HepG2 (cell line): ENCODE results near the gene DNASE1. TPM values are rescaled to one million over a fixed set of nuclear protein-coding genes. Genes with fewer than 3 reads are reported as not detected.

Source experiments
- ESRRA ChIP-seq: sonication (generic); formaldehyde crosslinking; IDR thresholded peaks from 2 replicates; pipeline ENCODE4 v1.5.1; 2020; ENCODE audit warnings: mild to moderate bottlenecking, low read depth, missing genetic modification reagents
- KDM2A ChIP-seq: sonication (generic); formaldehyde crosslinking; IDR thresholded peaks from 2 replicates; pipeline ENCODE4 v1.4.0; 2020; ENCODE audit warnings: low read depth, missing genetic modification reagents, borderline replicate concordance
- RELA ChIP-seq: sonication (generic); formaldehyde crosslinking; IDR thresholded peaks from 2 replicates; pipeline ENCODE4 v1.4.0; 2020; ENCODE audit warnings: missing genetic modification reagents
- SIX1 ChIP-seq: sonication (generic); formaldehyde crosslinking; IDR thresholded peaks from 2 replicates; pipeline ENCODE4 v1.4.0; 2020; ENCODE audit warnings: missing genetic modification reagents, borderline replicate concordance
- SMAD9 ChIP-seq: sonication (generic); formaldehyde crosslinking; IDR thresholded peaks from 2 replicates; pipeline ENCODE4 v1.5.1; 2020; ENCODE audit warnings: mild to moderate bottlenecking, missing genetic modification reagents
- SP140L ChIP-seq: sonication (generic); formaldehyde crosslinking; IDR thresholded peaks from 2 replicates; pipeline ENCODE4 v1.4.0; 2020; ENCODE audit warnings: missing genetic modification reagents, borderline replicate concordance
- YEATS2 ChIP-seq: sonication (generic); formaldehyde crosslinking; IDR thresholded peaks from 2 replicates; pipeline ENCODE4 v1.4.0; 2020; ENCODE audit warnings: missing genetic modification reagents, borderline replicate concordance
- ZFP62 ChIP-seq: sonication (generic); formaldehyde crosslinking; IDR thresholded peaks from 2 replicates; pipeline ENCODE4 v1.4.0; 2020; ENCODE audit warnings: missing genetic modification reagents
- ZNF136 ChIP-seq: sonication (generic); formaldehyde crosslinking; IDR thresholded peaks from 2 replicates; pipeline ENCODE4 v1.8.1; 2022; ENCODE audit warnings: low read depth, mild to moderate bottlenecking, moderate library complexity, missing genetic modification reagents
- ZNF180 ChIP-seq: sonication (generic); formaldehyde crosslinking; IDR thresholded peaks from 2 replicates; pipeline ENCODE4 v1.4.0; 2020; ENCODE audit warnings: low read depth, missing genetic modification reagents, borderline replicate concordance
- ZNF225 ChIP-seq: sonication (generic); formaldehyde crosslinking; IDR thresholded peaks from 2 replicates; pipeline ENCODE4 v1.4.0; 2020; ENCODE audit warnings: mild to moderate bottlenecking, missing genetic modification reagents
- ZNF235 ChIP-seq: sonication (generic); formaldehyde crosslinking; IDR thresholded peaks from 2 replicates; pipeline ENCODE4 v1.8.1; 2023; ENCODE audit warnings: mild to moderate bottlenecking, missing genetic modification reagents, borderline replicate concordance
- ZNF251 ChIP-seq: sonication (generic); formaldehyde crosslinking; IDR thresholded peaks from 2 replicates; pipeline ENCODE4 v1.9.0; 2021; ENCODE audit warnings: mild to moderate bottlenecking, missing genetic modification reagents
- ZNF296 ChIP-seq: sonication (generic); formaldehyde crosslinking; conservative IDR thresholded peaks from 2 replicates; pipeline ENCODE4 v1.5.0; 2020; ENCODE audit warnings: mild to moderate bottlenecking, missing genetic modification reagents
- ZNF737 ChIP-seq: sonication (generic); formaldehyde crosslinking; IDR thresholded peaks from 2 replicates; pipeline ENCODE4 v1.5.0; 2020; ENCODE audit warnings: missing genetic modification reagents, mild to moderate bottlenecking, borderline replicate concordance
- ZNF780A ChIP-seq: sonication (generic); formaldehyde crosslinking; IDR thresholded peaks from 2 replicates; pipeline ENCODE4 v1.8.0; 2022; ENCODE audit warnings: mild to moderate bottlenecking, missing genetic modification reagents, moderate library complexity
- ZNF839 ChIP-seq: sonication (generic); formaldehyde crosslinking; IDR thresholded peaks from 2 replicates; pipeline ENCODE4 v1.4.0; 2020; ENCODE audit warnings: missing genetic modification reagents, mild to moderate bottlenecking, borderline replicate concordance
- polyA plus RNA-seq, 8 experiments: library from polyadenylated mRNA; depleted of rRNA in 3 of 8; stranded (reverse) in 7 of 8; unstranded in 1 of 8; fragments of >200 nt; fragmentation: Illumina TruSeq in 4 of 8; extraction: Trizol in 4 of 8; gene quantifications; 2 replicates each; pipeline versions ENCODE4 v1.2.1 to v1.2.3, GENCODE V29; 2011 to 2016; ENCODE audit warnings: low read depth in 4 of 8, missing spikeins in 1 of 8, mixed read lengths in 1 of 8; ENCODE audit not compliant: insufficient read depth in 1 of 8
- total RNA-seq, 5 experiments: library from RNA; depleted of rRNA; stranded (reverse); fragments of >200 nt; fragmentation: Illumina TruSeq; extraction: Trizol; gene quantifications; 2 replicates each; pipeline ENCODE4 v1.2.3, GENCODE V29; 2016; ENCODE audit warnings: low read depth in 1 of 5
- TF ChIP-seq, protein P1 (sequence below): sonication (generic); formaldehyde crosslinking; IDR thresholded peaks from 2 replicates; pipeline ENCODE4 v1.5.0; 2020; ENCODE audit warnings: mild to moderate bottlenecking, missing genetic modification reagents
- TF ChIP-seq, protein P2 (sequence below): sonication (generic); formaldehyde crosslinking; IDR thresholded peaks from 2 replicates; pipeline ENCODE4 v1.4.0; 2020; ENCODE audit warnings: missing genetic modification reagents
- TF ChIP-seq, protein P3 (sequence below): sonication (generic); formaldehyde crosslinking; IDR thresholded peaks from 2 replicates; pipeline ENCODE4 v1.5.0; 2020; ENCODE audit warnings: missing genetic modification reagents
- TF ChIP-seq, protein P4 (sequence below): sonication (generic); formaldehyde crosslinking; IDR thresholded peaks from 2 replicates; pipeline ENCODE4 v1.8.0; 2022; ENCODE audit warnings: low read depth, missing genetic modification reagents
- TF ChIP-seq, protein P5 (sequence below): sonication (generic); formaldehyde crosslinking; IDR thresholded peaks from 2 replicates; pipeline ENCODE4 v1.8.1; 2023; ENCODE audit warnings: mild to moderate bottlenecking, missing genetic modification reagents, borderline replicate concordance
- TF ChIP-seq, protein P6 (sequence below): sonication (generic); formaldehyde crosslinking; IDR thresholded peaks from 2 replicates; pipeline ENCODE4 v1.5.0; 2020; ENCODE audit warnings: missing genetic modification reagents

Gene DNASE1
- total and polyA plus RNA-seq, 2 of the 13 experiments (the other 11 are each of a cell fraction or from before 2014, with no cell fraction given): 7.1 to 11.1 TPM

DNA sequence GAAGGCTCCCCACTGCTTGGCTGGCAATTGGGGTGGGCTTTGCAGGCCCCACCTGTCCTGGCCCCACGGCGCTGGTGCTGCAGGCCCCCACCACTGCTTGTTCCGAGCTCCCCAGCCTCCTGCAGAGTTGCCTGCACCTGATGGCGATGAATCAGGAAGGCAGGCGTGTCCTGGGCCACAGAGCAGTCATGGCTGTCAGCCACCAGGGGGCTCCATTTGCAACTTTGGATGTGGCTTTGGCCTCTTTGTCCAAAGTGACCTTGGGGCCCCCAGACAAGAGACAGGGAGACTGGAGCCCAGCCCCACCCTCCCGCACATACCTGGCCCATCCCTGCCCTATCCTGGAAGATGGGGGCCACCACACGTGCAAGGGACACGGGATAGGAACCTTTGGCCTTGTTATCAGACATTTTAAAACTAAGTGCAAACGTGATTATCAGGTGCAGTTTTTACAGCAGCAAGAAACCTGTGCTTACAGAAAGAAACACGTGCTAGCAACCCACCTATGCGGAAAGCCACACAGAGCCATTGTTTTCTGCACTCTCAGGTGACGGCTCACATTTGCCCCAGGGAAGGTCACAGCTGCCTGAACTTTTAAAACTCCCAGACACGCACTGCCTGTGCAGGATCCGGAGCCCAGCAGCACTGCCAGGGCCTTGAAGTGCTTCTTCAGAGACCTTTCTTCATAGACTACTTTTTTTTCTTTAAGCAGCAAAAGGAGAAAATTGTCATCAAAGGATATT lies at the start of gene DNASE1 (continued):
- peak; percentile 98 for TF ChIP-seq ESRRA (CRISPR knock-in tag)
- TF ChIP-seq, protein P1, sequence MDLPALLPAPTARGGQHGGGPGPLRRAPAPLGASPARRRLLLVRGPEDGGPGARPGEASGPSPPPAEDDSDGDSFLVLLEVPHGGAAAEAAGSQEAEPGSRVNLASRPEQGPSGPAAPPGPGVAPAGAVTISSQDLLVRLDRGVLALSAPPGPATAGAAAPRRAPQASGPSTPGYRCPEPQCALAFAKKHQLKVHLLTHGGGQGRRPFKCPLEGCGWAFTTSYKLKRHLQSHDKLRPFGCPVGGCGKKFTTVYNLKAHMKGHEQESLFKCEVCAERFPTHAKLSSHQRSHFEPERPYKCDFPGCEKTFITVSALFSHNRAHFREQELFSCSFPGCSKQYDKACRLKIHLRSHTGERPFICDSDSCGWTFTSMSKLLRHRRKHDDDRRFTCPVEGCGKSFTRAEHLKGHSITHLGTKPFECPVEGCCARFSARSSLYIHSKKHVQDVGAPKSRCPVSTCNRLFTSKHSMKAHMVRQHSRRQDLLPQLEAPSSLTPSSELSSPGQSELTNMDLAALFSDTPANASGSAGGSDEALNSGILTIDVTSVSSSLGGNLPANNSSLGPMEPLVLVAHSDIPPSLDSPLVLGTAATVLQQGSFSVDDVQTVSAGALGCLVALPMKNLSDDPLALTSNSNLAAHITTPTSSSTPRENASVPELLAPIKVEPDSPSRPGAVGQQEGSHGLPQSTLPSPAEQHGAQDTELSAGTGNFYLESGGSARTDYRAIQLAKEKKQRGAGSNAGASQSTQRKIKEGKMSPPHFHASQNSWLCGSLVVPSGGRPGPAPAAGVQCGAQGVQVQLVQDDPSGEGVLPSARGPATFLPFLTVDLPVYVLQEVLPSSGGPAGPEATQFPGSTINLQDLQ: no peak
- no peak for TF ChIP-seq SP140L (CRISPR knock-in tag)
- no peak for TF ChIP-seq ZNF839 (CRISPR knock-in tag)
- TF ChIP-seq ZNF251 (CRISPR knock-in tag): no peak
- TF ChIP-seq ZNF225 (CRISPR knock-in tag): no peak
- TF ChIP-seq, protein P2, sequence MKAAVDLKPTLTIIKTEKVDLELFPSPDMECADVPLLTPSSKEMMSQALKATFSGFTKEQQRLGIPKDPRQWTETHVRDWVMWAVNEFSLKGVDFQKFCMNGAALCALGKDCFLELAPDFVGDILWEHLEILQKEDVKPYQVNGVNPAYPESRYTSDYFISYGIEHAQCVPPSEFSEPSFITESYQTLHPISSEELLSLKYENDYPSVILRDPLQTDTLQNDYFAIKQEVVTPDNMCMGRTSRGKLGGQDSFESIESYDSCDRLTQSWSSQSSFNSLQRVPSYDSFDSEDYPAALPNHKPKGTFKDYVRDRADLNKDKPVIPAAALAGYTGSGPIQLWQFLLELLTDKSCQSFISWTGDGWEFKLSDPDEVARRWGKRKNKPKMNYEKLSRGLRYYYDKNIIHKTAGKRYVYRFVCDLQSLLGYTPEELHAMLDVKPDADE (CRISPR knock-in tag): no peak
- no peak for TF ChIP-seq ZNF180 (CRISPR knock-in tag)
- TF ChIP-seq ZNF235 (CRISPR knock-in tag): no peak
- TF ChIP-seq, protein P3, sequence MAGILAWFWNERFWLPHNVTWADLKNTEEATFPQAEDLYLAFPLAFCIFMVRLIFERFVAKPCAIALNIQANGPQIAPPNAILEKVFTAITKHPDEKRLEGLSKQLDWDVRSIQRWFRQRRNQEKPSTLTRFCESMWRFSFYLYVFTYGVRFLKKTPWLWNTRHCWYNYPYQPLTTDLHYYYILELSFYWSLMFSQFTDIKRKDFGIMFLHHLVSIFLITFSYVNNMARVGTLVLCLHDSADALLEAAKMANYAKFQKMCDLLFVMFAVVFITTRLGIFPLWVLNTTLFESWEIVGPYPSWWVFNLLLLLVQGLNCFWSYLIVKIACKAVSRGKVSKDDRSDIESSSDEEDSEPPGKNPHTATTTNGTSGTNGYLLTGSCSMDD: no peak
- TF ChIP-seq ZFP62 (CRISPR knock-in tag): no peak
- no peak for TF ChIP-seq ZNF296 (CRISPR knock-in tag)
- TF ChIP-seq, protein P4, sequence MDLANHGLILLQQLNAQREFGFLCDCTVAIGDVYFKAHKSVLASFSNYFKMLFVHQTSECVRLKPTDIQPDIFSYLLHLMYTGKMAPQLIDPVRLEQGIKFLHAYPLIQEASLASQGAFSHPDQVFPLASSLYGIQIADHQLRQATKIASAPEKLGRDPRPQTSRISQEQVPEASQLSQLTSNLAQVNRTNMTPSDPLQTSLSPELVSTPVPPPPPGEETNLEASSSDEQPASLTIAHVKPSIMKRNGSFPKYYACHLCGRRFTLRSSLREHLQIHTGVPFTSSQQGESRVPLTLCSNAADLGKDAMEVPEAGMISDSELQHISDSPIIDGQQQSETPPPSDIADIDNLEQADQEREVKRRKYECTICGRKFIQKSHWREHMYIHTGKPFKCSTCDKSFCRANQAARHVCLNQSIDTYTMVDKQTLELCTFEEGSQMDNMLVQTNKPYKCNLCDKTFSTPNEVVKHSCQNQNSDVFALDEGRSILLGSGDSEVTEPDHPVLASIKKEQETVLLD (CRISPR knock-in tag): no peak
- no peak for TF ChIP-seq ZNF780A
- TF ChIP-seq SIX1 (CRISPR knock-in tag): no peak
- no peak for TF ChIP-seq ZNF136 (CRISPR knock-in tag)
- TF ChIP-seq YEATS2 (CRISPR knock-in tag): no peak
- TF ChIP-seq, protein P5, sequence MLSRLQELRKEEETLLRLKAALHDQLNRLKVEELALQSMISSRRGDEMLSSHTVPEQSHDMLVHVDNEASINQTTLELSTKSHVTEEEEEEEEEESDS (CRISPR knock-in tag): no peak
- peak; percentile 66; the same call in 1 of the 2 replicates for TF ChIP-seq KDM2A (CRISPR knock-in tag)
- TF ChIP-seq ZNF737 (CRISPR knock-in tag): no peak
- TF ChIP-seq, protein P6, sequence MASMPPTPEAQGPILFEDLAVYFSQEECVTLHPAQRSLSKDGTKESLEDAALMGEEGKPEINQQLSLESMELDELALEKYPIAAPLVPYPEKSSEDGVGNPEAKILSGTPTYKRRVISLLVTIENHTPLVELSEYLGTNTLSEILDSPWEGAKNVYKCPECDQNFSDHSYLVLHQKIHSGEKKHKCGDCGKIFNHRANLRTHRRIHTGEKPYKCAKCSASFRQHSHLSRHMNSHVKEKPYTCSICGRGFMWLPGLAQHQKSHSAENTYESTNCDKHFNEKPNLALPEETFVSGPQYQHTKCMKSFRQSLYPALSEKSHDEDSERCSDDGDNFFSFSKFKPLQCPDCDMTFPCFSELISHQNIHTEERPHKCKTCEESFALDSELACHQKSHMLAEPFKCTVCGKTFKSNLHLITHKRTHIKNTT (CRISPR knock-in tag): no peak
- TF ChIP-seq RELA: no peak
- TF ChIP-seq SMAD9 (CRISPR knock-in tag): no peak
